Mucosa of stomach (tissue), 1 donor: ENCODE results near the gene TICRR.

ENCODE experiments used
- H3K27me3 ChIP-seq: one replicate; pipeline ENCODE4 v1.7.0; 2013; ENCODE audit warnings: mild to moderate bottlenecking, low read length; ENCODE audit not compliant: control insufficient read depth, insufficient read depth
- H3K36me3 ChIP-seq: one replicate; pipeline ENCODE4 v1.7.0; 2013; ENCODE audit warnings: low read length; ENCODE audit not compliant: control insufficient read depth, insufficient read depth
- H3K4me1 ChIP-seq: one replicate; pipeline ENCODE4 v1.7.0; 2013; ENCODE audit warnings: mild to moderate bottlenecking, low read length; ENCODE audit not compliant: control insufficient read depth, insufficient read depth
- H3K4me3 ChIP-seq: one replicate; pipeline ENCODE4 v1.7.0; 2013; ENCODE audit warnings: low read length
- H3K9ac ChIP-seq: one replicate; pipeline ENCODE4 v1.7.0; 2013; ENCODE audit warnings: mild to moderate bottlenecking, low read length, moderate library complexity
- H3K9me3 ChIP-seq: one replicate; pipeline ENCODE4 v1.7.0; 2013; ENCODE audit warnings: mild to moderate bottlenecking, low read length, moderate library complexity; ENCODE audit not compliant: control insufficient read depth
- donor health status: Pancreatic carcinoma.

Gene TICRR

GRCh38 chr15:89615135-89615534 is 39.9 kb downstream of the TICRR start:
- no peak overlapping the region for H3K4me3 ChIP-seq
- H3K36me3 ChIP-seq: no peaks in the 10 kb centered on the region
- H3K27me3 ChIP-seq: no peaks in the 10 kb centered on the region
- no peaks in the 10 kb centered on the region for H3K4me1 ChIP-seq
- no peak overlapping the region for H3K9ac ChIP-seq
- no peaks in the 10 kb centered on the region for H3K9me3 ChIP-seq

GRCh38 chr15:89616228-89616627 is 41.0 kb downstream of the TICRR start:
- no peak overlapping the region for H3K9ac ChIP-seq
- no peak overlapping the region for H3K4me3 ChIP-seq
- no peaks in the 10 kb centered on the region for H3K27me3 ChIP-seq
- H3K9me3 ChIP-seq: no peaks in the 10 kb centered on the region
- no peaks in the 10 kb centered on the region for H3K36me3 ChIP-seq
- H3K4me1 ChIP-seq: no peaks in the 10 kb centered on the region

GRCh38 chr15:89621547-89621946 is 46.3 kb downstream of the TICRR start:
- Histone ChIP-seq H3K9me3 (no peaks in the 10 kb centered on the region), H3K4me3 (no peak overlapping the region), H3K36me3 (no peaks in the 10 kb centered on the region)

GRCh38 chr15:89623165-89623564 is 47.9 kb downstream of the TICRR start:
- Histone ChIP-seq H3K9me3 (no peaks in the 10 kb centered on the region), H3K27me3 (no peaks in the 10 kb centered on the region), H3K36me3 (no peaks in the 10 kb centered on the region), H3K4me1 (peaks cover 7% of the 10 kb centered on the region), H3K9ac (no peak overlapping the region), H3K4me3 (no peak overlapping the region)

More at GRCh38 chr15:89621547-89621946, 46.3 kb downstream of the TICRR start:
- no peaks in the 10 kb centered on the region for H3K27me3 ChIP-seq
- H3K4me1 ChIP-seq: peaks cover 7% of the 10 kb centered on the region
- H3K9ac ChIP-seq: no peak overlapping the region

GRCh38 chr15:89625716-89626115 is 50.4 kb downstream of the TICRR start:
- no peaks in the 10 kb centered on the region for H3K27me3 ChIP-seq
- no peaks in the 10 kb centered on the region for H3K9me3 ChIP-seq
- H3K4me3 ChIP-seq: no peak overlapping the region
- H3K9ac ChIP-seq: no peak overlapping the region
- H3K36me3 ChIP-seq: no peaks in the 10 kb centered on the region
- H3K4me1 ChIP-seq: peaks cover 7% of the 10 kb centered on the region

- Histone ChIP-seq H3K4me3 (no peak overlapping the region), H3K36me3 (no peaks in the 10 kb centered on the region), H3K9me3 (no peaks in the 10 kb centered on the region), H3K9ac (no peak overlapping the region), H3K27me3 (no peaks in the 10 kb centered on the region), H3K4me1 (peaks cover 6% of the 10 kb centered on the region)
Measured at GRCh38 chr15:89627256-89627970, 52.1 kb downstream of the TICRR start.

- Histone ChIP-seq H3K27me3 (no peaks in the 10 kb centered on the region), H3K4me1 (no peaks in the 10 kb centered on the region), H3K36me3 (no peaks in the 10 kb centered on the region), H3K9ac (no peak overlapping the region), H3K4me3 (no peak overlapping the region), H3K9me3 (no peaks in the 10 kb centered on the region)
Measured at GRCh38 chr15:89628301-89628700, 53.0 kb downstream of the TICRR start.

- Histone ChIP-seq H3K27me3 (no peaks in the 10 kb centered on the region), H3K9me3 (no peaks in the 10 kb centered on the region), H3K9ac (no peak overlapping the region), H3K4me1 (no peaks in the 10 kb centered on the region), H3K4me3 (no peak overlapping the region), H3K36me3 (no peaks in the 10 kb centered on the region)
Measured at GRCh38 chr15:89628806-89629715, 53.8 kb downstream of the TICRR start.

- Histone ChIP-seq H3K4me1 (no peaks in the 10 kb centered on the region), H3K36me3 (no peaks in the 10 kb centered on the region), H3K27me3 (no peaks in the 10 kb centered on the region), H3K9ac (no peak overlapping the region), H3K4me3 (no peak overlapping the region), H3K9me3 (no peaks in the 10 kb centered on the region)
Measured at GRCh38 chr15:89629829-89630228, 54.6 kb downstream of the TICRR start.

GRCh38 chr15:89630260-89630659 is 55.0 kb downstream of the TICRR start:
- no peaks in the 10 kb centered on the region for H3K4me1 ChIP-seq
- no peaks in the 10 kb centered on the region for H3K36me3 ChIP-seq
- no peaks in the 10 kb centered on the region for H3K9me3 ChIP-seq

GRCh38 chr15:89630974-89631901 is 56.0 kb downstream of the TICRR start:
- H3K27me3 ChIP-seq: no peaks in the 10 kb centered on the region
- H3K4me3 ChIP-seq: no peak overlapping the region
- H3K4me1 ChIP-seq: no peaks in the 10 kb centered on the region
- no peaks in the 10 kb centered on the region for H3K9me3 ChIP-seq
- no peak overlapping the region for H3K9ac ChIP-seq
- no peaks in the 10 kb centered on the region for H3K36me3 ChIP-seq

More at GRCh38 chr15:89630260-89630659, 55.0 kb downstream of the TICRR start:
- Histone ChIP-seq H3K27me3 (no peaks in the 10 kb centered on the region), H3K9ac (no peak overlapping the region), H3K4me3 (no peak overlapping the region)
